ENCODE results near the gene RCE1.

Gene RCE1

GRCh38 chr11:66834943-66835342, 8.3 kb upstream of the RCE1 start:
- TF ChIP-seq CTCF (conservative IDR thresholded peaks at IDR 0.05; ENCODE audit: low read depth): no peak
- no peak for DNase-seq (ENCODE audit: low spot score)
- ChIA-PET POLR2A (ENCODE audit: low non-redundant PET) (no interaction called here), CTCF (interaction anchor here (0.6 to 1.3 kb wide), 6 partner anchors 8 to 142 kb away, joined by 3 to 9 read pairs (median 6); partner anchors contain the start of gene RCE1)
- no peak overlapping the region for H3K27ac ChIP-seq

DNA sequence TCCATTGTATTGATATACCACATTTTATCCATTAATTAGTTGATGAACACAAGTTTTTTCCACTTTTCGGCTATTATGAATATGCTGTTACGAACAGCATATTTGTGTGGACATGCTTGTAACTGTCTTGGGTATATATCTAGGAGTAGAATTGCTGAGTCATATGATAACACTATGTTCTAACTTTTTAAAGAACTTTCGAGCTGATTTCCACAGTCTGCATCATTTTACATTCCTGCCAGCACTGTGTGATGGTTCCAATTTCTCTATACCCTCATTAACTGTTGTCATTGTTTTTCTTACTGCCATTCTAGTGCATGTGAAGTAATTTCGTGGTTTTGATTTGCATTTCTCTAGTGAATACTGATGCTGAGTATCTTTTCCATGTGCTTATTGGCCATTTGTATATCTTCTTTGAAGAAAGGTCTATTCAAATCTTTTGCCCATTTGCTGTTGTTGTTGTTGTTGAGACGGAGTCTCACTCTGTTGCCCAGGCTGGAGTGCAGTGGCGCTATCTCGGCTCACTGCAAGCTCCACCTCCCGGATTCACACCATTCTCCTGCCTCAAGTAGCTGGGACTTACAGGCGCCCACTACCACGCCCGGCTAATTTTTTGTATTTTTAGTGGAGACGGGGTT, 7.4 kb upstream of the RCE1 start:
- no peak for DNase-seq (ENCODE audit: low spot score)
- POLR2A ChIA-PET (ENCODE audit: low non-redundant PET): no interaction called here
- CTCF ChIA-PET: no interaction called here

DNA sequence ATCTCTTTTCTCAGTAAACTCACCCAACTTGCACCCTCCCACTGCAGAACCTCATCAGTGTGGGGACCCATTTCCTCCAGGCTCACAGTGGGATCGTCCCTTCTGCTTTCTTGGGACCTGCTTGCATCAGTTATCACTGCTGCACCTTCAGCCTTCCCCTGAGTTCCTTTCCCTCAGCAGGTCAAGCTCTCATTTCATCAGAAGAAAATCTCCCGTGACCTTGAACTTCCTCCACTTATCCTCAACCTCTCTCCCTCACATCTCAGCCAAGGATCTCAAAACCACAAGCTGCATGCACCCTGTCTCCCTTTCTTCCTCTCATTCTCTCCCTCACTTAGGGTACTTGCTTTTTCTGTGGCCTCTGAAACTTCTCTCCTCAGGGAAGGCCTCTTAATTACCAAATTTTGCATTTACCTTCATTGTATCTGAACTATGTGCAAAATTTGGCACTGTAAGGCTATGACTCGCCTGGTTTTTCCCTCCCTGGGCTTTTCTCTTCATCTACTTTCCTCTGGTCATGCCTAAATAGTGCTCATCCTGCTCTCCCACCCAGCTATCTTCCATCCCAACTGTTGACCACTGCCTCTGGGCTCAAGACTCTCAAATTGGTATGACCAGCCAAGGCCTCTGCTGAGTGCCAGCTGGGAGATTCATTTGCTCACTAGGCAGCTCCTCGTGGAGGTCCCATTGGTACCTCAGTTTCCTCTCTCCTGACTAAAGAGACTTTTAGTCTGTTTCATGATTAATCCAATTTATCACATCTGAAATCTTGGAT, 2.7 kb upstream of the RCE1 start:
- H3K27ac ChIP-seq: peak overlapping the region; percentile 89
- POLR2A ChIA-PET (ENCODE audit: low non-redundant PET): interaction anchor here (0.7 kb wide), 1 partner anchor 137 kb away, joined by 3 read pairs; no protein-coding TSS in a partner anchor
- no peak for TF ChIP-seq CTCF (conservative IDR thresholded peaks at IDR 0.05; ENCODE audit: low read depth)
- no peak for DNase-seq (ENCODE audit: low spot score)
- CTCF ChIA-PET: interaction anchor here (1.0 kb wide), 1 partner anchor 11 kb away, joined by 5 read pairs; no protein-coding TSS in a partner anchor

More for the DNA sequence above, 7.4 kb upstream of the RCE1 start:
- peak overlapping the region; percentile 61 for H3K27ac ChIP-seq
- TF ChIP-seq CTCF (conservative IDR thresholded peaks at IDR 0.05; ENCODE audit: low read depth): no peak

GRCh38 chr11:66841861-66842260, 1.4 kb upstream of the RCE1 start:
- CTCF ChIA-PET: interaction anchor here (0.6 to 1.0 kb wide), 2 partner anchors 133 to 134 kb away, joined by 3 read pairs; partner anchors contain the start of gene C11orf86
- H3K27ac ChIP-seq: peak overlapping the region; percentile 89
- TF ChIP-seq CTCF (conservative IDR thresholded peaks at IDR 0.05; ENCODE audit: low read depth): no peak
- POLR2A ChIA-PET (ENCODE audit: low non-redundant PET): interaction anchor here (0.6 kb wide), 1 partner anchor 424 kb away, joined by 3 read pairs; no protein-coding TSS in a partner anchor
- DNase-seq (ENCODE audit: low spot score): no peak

GRCh38 chr11:66842501-66842895, 743 bp upstream of the RCE1 start:
- DNase-seq (ENCODE audit: low spot score): no peak
- ChIA-PET CTCF (interaction anchor here (1.0 to 1.8 kb wide), 2 partner anchors 8 to 134 kb away, joined by 3 to 6 read pairs; no protein-coding TSS in a partner anchor), POLR2A (ENCODE audit: low non-redundant PET) (interaction anchor here (0.6 kb wide), 2 partner anchors 185 to 425 kb away, joined by 3 to 9 read pairs; no protein-coding TSS in a partner anchor)
- H3K27ac ChIP-seq: peak overlapping the region; percentile 89
- TF ChIP-seq CTCF (conservative IDR thresholded peaks at IDR 0.05; ENCODE audit: low read depth): no peak

- H3K27ac ChIP-seq: peak overlapping the region; percentile 89
- ChIA-PET POLR2A (ENCODE audit: low non-redundant PET) (interaction anchor here (0.7 to 0.8 kb wide), 2 partner anchors 12 to 34 kb away, joined by 3 to 5 read pairs; no protein-coding TSS in a partner anchor), CTCF (interaction anchor here (0.6 to 1.8 kb wide), 4 partner anchors 10 to 178 kb away, joined by 3 to 6 read pairs (median 4); no protein-coding TSS in a partner anchor)
- no peak for TF ChIP-seq CTCF (conservative IDR thresholded peaks at IDR 0.05; ENCODE audit: low read depth)
- no peak for DNase-seq (ENCODE audit: low spot score)
Measured at GRCh38 chr11:66843776-66844495, 695 bp downstream of the RCE1 start.
